GM13977 (cell line): Measurements from ENCODE around the gene LAMA1.

ENCODE experiments used
- DNase-seq: peaks from one replicate; pipeline ENCODE4 v3.0.0; 2012; ENCODE audit warnings: low spot score
- in situ Hi-C: fragments of 300-500 bp; cut with MboI; formaldehyde crosslinking; loops from one replicate; pipeline ENCODE4 v1.12.0; 2022; ENCODE audit warnings: low sequenced_read_pairs, low pct_unique_long_range_greater_than_20kb, mixed read lengths, inconsistent platforms; ENCODE audit not compliant: unreplicated experiment
- TF ChIP-seq, protein P1 (sequence below): IDR thresholded peaks from 2 replicates; pipeline ENCODE4 v1.5.1; 2012; ENCODE audit warnings: mild to moderate bottlenecking, control low read depth; ENCODE audit not compliant: insufficient read depth; ENCODE audit errors: extremely low read depth, missing control alignments

The LAMA1 gene

DNA sequence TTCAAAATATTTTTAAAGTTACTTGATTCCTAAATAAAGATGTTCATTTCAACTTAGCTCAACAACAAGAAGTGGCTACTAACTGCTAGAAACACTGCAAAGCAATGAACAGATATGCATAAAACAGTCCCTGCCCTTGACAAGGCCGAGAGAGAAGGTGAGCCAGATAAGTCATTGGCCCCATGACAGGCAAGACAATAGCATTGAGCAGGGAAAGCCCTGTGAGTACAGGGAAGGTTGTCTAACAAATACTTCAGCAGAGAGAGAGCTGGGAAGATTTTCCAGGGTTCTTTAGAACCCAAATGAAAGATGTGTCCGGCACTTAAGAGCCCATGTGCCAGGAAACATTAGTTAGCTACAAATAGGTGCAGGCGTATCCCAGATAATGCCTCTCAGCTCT lies 4.7 kb downstream of the LAMA1 start:
- TF ChIP-seq, protein P1, sequence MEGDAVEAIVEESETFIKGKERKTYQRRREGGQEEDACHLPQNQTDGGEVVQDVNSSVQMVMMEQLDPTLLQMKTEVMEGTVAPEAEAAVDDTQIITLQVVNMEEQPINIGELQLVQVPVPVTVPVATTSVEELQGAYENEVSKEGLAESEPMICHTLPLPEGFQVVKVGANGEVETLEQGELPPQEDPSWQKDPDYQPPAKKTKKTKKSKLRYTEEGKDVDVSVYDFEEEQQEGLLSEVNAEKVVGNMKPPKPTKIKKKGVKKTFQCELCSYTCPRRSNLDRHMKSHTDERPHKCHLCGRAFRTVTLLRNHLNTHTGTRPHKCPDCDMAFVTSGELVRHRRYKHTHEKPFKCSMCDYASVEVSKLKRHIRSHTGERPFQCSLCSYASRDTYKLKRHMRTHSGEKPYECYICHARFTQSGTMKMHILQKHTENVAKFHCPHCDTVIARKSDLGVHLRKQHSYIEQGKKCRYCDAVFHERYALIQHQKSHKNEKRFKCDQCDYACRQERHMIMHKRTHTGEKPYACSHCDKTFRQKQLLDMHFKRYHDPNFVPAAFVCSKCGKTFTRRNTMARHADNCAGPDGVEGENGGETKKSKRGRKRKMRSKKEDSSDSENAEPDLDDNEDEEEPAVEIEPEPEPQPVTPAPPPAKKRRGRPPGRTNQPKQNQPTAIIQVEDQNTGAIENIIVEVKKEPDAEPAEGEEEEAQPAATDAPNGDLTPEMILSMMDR: no peak
- in situ Hi-C loops: no loop called here

GRCh38 chr18:7111134-7111533 lies 6.5 kb downstream of the LAMA1 start:
- no peak for DNase-seq
- in situ Hi-C loops: no loop called here
- TF ChIP-seq, protein P1: no peak

More for the DNA sequence above, 4.7 kb downstream of the LAMA1 start:
- DNase-seq: no peak

- no peak for DNase-seq
- in situ Hi-C loops: no loop called here
- TF ChIP-seq, protein P1: no peak
These were observed 11.7 kb downstream of the LAMA1 start for GRCh38 chr18:7105943-7106342.

GRCh38 chr18:7105268-7105667 lies 12.3 kb downstream of the LAMA1 start:
- TF ChIP-seq, protein P1: no peak
- in situ Hi-C loops: no loop called here
- DNase-seq: no peak

- in situ Hi-C loops: no loop called here
- no peak for DNase-seq
- TF ChIP-seq, protein P1: no peak
These were observed 12.9 kb downstream of the LAMA1 start for GRCh38 chr18:7104649-7105048.

GRCh38 chr18:7102131-7102530 lies 15.5 kb downstream of the LAMA1 start:
- DNase-seq: no peak
- in situ Hi-C loops: no loop called here
- TF ChIP-seq, protein P1: no peak

- DNase-seq: no peak
- in situ Hi-C loops: no loop called here
- TF ChIP-seq, protein P1: no peak
These were observed 20.8 kb downstream of the LAMA1 start for GRCh38 chr18:7096838-7097237.
